GM19238 (cell line): Measurements from ENCODE around the gene TAS2R40.
"Not testable (repeated sequence)": the region's sequence is repeated elsewhere in the genome, so short reads cannot be mapped to it uniquely, and the experiment has no call there.

Experiments
- DNase-seq: peaks from one replicate; pipeline ENCODE4 v3.0.0; 2011; ENCODE audit warnings: low spot score; ENCODE audit not compliant: insufficient read length

TAS2R40 gene

DNA sequence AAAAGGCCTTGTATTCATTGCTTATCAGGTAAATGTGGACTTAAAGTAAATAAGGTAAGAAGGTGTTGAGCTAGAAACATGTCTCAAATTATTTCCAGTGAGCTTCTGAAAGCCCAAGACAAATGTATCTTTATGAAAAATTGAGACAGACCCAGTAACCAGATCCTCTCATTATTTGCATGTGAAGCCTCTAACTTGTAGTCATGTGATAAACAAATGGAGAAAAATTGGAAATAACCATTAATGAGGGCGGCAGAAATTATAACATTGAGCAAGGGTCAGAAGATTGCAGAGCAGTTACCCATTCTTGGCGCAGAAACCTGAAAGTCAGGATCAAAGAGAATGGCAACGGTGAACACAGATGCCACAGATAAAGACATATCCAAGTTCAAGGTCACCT, at the start of gene TAS2R40:
TSS of gene TAS2R40 (plus strand) at position 301 of the 400 bp plus-strand sequence. CDS start at position 343, 42 bp downstream.
- no peak for DNase-seq

DNA sequence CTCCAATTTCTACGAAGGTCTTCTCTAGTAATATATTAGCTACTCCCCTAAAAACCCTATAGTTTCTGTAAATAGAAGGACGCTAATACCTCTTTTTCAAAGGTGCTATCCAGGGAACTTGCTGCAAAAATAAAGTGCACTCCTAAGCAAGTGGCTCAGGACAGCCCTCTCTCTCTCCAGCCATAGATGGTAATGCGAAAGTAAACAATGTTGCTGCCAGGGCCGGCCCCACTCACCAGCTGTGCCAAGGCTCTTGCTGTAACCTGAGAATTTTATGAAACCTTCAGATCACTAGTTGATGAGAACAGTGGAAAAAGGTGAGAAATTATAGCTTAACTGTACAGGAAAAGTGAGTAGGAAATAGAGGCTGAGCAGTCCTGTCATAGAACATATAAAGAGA, 49.5 kb upstream of the TAS2R40 start:
- DNase-seq, result no peak

DNA sequence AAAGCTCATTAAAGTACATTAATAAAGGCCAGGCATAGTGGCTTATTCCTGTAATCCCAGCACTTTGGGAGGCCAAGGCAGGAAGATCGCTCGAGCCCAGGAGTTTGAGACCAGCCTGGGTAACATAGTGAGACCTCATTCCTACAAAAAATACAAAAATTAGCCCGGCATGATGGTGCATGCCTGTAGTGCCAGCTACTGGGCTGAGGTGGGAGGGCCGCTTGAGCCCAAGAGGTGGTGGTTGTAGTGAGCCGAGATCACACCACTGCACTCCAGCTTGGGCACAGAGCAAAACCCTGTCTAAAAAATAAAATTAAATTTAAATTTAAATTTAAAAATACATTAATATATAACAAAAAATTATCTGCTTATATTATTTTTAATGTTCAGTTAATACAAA, 45.7 kb upstream of the TAS2R40 start:
- no peak for DNase-seq

GRCh38 chr7:143177374-143178119, 44.3 kb upstream of the TAS2R40 start:
- no peak for DNase-seq

DNA sequence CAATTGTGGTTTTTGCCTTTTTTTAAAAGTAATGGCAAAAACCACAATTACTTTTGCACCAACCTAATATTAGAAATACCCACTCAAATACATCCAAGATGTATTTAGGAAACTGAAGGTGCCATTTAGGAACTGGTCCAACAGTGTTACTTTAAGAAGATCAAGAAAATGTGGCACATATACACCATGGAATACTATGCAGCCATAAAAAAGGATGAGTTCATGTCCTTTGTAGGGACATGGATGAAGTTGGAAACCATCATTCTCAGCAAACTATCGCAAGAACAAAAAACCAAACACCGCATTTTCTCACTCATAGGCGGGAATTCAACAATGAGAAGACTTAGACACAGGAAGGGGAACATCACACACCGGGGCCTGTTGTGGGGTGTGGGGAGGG, 41.1 kb upstream of the TAS2R40 start:
- DNase-seq, result not testable (repeated sequence)

- no peak for DNase-seq
Observed at GRCh38 chr7:143181349-143181748, 40.5 kb upstream of the TAS2R40 start.

GRCh38 chr7:143183024-143183423, 38.8 kb upstream of the TAS2R40 start, which contains the start of gene TAS2R39:
TAS2R39 (plus strand) TSS chr7:143183419; CDS start chr7:143183419, 0 bp downstream.
- DNase-seq, result no peak

DNA sequence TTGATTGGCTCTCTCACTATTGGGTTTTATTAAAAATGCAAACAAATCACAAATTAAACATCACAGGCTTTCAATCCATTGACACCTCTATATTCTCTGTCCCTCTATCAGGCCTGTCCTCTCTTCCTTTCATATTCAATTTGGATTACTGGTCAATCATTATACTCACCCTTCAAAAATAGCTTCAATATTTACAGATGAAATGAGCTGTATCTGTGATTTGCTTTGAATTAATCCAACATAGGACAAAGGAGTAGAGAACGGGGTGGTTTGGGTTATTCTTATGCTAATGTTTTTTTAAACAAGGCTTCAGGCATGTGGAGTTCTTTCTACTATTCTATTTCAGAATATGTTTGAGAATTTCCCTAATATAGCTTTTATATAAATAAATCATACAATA, 36.3 kb upstream of the TAS2R40 start:
- DNase-seq, result no peak

- no peak for DNase-seq
Observed at GRCh38 chr7:143188994-143189393, 32.8 kb upstream of the TAS2R40 start.

DNA sequence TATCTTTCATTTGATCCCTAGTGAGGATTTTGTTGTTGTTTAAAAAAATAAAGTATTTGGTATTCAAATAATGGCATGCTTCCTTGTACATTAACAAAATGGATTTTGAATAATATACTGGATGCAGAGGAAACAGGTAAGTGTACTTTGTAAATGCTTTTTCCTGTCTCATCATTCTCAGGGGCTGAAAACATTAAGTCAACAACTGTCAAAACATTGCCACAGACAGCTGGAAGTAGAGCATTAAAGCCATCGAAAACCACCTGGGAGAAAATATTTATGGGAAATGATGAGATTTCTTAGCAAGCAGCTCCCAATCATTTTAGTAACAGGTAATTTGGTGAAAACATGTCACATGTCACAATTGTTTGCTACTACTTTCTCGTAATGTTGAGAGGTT, 28.0 kb upstream of the TAS2R40 start:
- no peak for DNase-seq

DNA sequence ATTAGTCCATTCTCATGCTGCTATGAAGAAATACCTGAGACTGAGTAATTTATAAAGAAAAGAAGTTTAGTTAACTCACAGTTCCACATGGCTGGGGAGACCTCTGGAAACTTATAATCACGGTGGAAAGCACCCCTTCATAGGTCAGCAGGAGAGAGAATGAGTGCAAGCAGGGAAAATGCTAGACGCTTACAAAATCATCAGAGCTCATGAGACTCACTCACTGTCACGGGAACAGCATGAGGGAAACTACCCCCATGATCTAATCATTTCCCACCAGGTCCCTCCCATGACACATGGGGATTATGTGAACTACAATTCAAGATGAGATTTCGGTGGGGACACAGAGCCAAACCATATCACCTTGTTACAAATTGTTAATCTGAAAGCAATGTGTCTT, 22.8 kb upstream of the TAS2R40 start:
- DNase-seq, result no peak

DNA sequence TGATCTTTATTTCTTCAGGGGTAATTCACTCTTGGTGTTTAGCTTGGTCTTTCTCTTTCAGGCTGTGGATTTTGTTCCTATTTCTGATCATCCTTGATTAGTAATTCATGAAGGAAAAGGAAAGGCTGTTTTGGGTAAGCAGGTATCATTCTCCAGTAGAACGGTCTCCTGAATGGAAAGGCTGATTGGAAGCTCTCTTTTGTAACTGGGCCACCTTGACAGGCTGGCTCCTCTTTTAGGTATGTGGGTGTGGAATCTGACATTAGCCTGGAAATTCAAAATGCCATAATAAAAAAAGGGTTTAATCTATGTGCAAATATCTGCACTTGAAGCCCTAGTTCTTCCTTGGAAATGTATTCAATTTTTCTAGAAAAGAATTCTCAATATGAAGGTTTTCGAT, 19.7 kb upstream of the TAS2R40 start:
- no peak for DNase-seq

DNA sequence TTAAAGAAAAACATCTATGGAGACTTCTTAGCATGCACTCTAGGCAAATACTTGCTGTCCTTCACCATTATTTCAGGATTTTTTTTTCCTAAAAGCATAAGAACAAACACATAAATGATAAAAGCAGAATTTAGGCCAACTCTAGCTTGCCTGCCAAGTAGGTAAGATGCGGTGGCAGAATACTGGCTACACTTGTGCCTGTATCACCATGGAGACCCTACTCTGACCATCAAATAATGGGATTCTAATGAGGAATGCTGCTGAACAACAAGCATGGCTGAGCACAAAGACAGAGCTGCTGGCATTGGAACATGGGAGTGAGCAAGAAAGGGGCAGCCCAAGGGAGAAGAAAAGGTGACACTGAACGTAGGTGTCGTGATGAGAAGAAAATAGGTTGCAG, 18.5 kb upstream of the TAS2R40 start:
- no peak for DNase-seq

DNA sequence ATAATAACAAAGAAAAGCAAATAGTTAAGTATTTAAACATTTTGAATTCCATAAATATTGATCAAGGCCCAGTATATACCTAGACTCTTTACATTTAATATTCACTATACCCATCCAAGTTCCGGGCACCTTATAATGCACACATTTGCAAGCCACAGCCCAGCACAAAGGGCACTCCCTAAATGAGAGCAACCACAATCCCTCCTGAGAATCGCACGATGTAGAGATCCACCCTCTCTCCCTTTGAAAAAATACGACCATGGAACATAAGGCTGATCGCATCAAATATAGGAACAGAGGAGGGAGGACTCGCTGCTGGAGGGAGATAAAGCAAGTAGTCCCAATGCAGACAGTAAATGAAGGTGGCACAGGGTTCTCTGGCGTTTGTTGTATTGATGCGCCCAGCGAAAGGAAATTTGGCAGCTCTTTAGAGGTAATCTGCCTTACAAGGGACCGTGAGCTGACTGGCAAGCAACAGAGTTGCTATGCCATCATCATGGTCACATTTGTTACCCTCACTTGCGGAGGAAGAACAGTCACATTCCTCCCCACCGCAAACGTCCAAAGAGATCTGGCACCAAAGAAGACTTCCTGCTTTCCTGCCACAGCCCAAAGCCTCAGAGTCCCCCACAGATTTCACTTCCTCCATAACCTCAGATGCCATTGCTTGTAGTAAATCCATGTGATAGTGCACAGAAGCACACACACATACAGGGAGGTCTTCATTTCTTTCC, 16.1 kb upstream of the TAS2R40 start:
- peak; percentile 18 for DNase-seq

- no peak for DNase-seq
Observed at GRCh38 chr7:143210541-143210940, 11.3 kb upstream of the TAS2R40 start.

- DNase-seq, result not testable (repeated sequence)
Observed at GRCh38 chr7:143213478-143213877, 8.4 kb upstream of the TAS2R40 start.

- peak; percentile 46 for DNase-seq
Observed at GRCh38 chr7:143214789-143215679, 6.8 kb upstream of the TAS2R40 start.

- no peak for DNase-seq
Observed at GRCh38 chr7:143216151-143216550, 5.7 kb upstream of the TAS2R40 start.

DNA sequence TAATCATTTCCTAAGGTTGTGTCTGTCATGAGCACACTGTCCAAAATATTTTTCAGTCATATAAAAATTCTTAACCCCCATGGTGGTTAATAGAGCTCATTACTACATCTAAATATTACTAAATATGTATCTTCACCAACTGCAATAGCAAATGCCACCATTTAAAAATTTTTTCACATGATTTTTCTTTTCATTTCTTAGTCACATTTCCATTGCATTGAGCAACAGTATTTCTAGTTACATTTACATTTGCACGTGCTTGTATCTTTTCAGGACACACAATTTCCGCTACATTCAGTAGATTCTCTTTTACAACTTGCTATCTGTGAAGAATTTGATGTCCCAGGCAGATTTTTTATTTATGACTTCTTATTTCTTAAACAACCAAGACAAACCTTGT, 5.2 kb upstream of the TAS2R40 start:
- DNase-seq, result no peak

DNA sequence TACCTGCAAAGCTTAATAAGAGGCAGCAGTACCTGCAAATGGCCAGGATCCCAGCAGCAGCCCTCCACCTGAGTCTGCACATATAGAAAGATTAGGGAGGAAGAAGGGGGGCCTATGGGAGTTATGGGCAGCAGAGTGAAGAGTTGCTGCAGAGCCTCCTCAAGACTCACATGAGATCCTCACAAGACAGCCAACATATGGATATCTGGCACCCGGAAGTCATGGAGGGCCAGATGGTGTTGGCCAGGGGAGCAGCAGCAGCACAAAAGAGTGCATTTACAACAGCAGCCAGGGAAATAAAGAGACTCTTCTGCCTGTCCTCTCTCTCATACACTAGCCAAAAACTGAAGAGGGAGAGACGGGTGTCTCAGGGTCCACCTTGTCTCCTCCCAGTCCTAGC, 4.0 kb upstream of the TAS2R40 start:
- no peak for DNase-seq

- no peak for DNase-seq
Observed at GRCh38 chr7:143221286-143221685, 551 bp upstream of the TAS2R40 start.

DNA sequence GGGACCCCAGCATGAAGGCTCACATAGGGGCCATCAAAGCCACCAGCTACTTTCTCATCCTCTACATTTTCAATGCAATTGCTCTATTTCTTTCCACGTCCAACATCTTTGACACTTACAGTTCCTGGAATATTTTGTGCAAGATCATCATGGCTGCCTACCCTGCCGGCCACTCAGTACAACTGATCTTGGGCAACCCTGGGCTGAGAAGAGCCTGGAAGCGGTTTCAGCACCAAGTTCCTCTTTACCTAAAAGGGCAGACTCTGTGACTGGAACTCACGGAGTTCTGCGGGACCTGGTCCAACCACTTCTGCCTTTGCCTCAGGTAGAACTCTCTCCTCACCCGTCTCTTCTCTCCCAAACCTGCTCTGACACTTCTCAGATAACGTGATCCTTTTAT, 945 bp downstream of the TAS2R40 start:
- DNase-seq, result no peak
